Activated CD4-positive, alpha-beta T cell treated with anti-CD3 and anti-CD28 coated beads, Interleukin-2, Interleukin-6, amounts not matched to agents 100 ng/mL and 50 ng/mL, durations not matched to agents 16 hours and 8 hours (primary cell): ENCODE data around the gene SLX9.

ENCODE experiments used
- DNase-seq: peaks from one replicate; pipeline ENCODE4 v3.0.0-alpha.2; 2020

Gene SLX9

DNA sequence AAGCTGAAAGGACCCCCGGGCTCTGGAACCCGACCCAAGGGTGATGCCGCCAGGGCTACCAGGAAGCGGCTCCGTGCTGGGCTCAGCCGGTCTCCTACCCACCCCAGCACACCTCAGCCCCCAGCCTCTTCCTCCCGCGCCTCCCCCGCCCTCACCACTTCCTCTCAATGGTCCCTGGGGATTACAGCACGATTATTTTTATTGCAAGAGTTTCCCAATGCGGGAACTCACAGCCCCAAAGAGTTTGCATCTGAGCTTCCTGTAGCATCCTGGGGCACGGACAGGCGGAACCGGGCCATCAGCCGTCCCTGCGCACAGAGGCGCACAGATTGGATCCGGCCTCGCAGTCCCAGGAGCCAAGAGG lies 8.7 kb upstream of the SLX9 start:
- peak; percentile 60 for DNase-seq

DNA sequence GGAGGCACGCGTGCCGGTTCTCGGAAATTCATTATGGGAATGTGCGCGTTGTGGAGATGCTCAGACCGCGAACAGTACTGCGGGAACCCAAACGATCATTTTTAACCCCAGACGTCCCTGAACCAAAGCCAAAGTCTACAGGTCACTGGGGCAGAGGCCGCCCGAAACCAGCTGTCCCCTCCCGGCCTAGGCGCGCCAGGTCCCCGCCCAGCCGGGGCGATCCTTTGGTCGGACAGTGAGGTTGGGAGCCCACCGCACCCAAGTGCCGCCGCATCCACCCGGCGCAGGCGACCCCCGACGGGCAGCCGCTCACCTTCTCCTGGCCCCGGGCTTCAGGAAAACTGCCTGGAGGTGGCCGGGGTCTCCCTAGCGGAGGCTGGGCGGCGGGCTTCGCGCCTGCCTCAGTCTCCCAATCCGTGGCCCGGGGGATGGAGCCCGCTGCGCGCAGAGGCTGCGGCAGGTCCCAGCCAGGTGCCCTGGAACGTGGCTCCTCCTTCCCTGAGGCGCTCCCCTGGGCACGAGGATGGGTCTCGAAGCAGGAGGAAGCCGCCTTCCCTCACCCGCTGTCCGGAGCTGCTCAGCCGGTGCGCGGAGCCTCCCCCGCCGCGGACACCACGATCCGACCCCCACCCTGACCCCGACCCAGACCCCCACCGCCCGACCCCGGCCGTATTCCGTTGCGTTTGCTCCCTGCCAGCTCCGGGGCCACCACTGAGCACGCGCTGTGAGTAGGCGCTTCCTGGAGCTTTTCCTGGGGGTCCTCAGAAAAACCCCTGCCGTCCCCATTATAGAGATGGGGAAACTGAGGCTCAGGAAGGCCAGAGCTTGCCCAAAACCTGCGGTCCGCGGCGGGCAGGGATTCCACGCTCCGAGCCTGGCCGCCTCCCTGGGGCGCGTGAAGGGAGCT lies 8.1 kb upstream of the SLX9 start:
- DNase-seq, result peak; percentile 18

DNA sequence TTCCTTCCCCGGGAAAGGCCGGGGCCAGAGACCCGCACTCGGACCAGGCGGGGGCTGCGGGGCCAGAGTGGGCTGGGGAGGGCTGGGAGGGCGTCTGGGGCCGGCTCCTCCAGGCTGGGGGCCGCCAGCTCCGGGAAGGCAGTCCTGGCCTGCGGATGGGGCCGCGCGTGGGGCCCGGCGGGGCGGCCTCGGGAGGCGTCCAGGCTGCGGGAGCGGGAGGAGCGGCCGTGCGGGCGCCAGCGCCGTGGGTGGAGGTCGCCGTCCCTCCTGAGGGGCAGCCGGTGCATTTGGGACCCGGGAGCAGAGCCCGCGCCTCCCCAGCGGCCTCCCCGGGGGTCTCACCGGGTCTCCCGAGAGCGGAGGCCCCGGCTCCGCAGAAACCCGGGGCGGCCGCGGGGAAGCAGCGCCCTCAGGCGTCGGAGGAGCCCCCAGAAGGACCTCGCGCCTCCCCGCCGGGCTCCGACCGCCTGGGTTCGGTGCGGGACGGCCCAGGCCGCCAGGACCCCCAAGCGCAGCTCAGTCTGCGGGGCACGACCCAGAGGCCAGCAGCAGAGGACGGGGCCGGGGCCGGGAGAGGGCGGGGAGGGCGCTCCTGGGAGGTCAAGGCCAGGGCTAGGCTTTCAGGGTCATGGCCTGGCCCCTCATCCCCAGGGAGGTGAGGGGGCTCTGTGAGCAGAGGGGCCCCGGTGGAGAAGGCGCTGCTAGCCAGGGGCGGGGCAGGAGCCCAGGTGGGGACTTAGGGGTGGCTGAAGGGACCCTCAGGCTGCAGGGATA lies 7.2 kb upstream of the SLX9 start:
- peak; percentile 69 for DNase-seq

DNA sequence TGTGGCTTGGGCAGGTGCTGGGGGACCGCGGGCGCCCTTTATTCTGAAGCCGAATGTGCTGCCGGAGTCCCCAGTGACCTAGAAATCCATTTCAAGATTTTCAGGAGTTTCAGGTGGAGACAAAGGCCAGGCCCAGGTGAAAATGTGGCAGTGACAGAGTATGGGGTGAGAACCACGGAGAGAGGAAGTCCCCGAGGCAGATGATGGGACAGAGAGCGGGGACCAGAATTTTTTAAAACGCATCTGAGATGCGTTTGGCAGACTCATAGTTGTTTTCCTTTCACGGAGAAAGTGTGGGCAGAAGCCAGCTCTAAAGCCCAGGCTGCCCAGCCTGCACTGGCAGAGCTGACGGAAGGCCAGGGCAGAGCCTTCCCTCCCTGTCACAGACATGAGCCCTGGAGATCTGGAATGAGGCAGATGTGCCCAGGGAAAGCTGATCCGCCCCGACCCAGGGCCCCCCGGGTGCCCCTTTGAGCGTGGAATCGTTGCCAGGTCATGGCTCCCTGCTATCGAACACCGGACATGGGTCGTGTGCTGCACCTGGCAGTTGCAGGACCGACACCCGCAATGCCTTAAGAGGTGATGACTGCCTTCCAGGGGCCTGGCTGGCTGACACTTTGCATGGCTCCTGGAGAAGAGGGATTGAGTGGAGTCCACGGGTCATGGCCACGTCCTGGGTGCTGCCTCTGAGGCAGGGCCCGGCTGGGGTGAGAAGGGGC lies 6.5 kb upstream of the SLX9 start:
- DNase-seq, result no peak

DNA sequence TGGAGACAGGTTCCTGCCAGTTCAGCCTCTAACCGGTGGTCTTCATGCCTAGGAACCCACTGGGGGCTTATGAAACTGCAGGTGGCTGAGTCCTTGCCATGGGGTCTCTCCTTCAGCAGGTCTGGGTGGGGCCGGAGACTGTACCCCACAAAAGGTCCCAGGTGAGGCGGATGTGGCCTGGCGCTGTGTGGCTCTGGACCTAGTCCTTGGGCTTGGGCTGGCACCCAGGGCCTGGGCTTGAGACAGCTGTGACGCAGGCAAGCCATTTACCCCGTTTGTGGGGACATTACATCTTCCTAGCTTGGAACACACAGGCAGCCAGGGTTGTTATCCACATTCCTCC lies 5.9 kb upstream of the SLX9 start:
- DNase-seq, result no peak

DNA sequence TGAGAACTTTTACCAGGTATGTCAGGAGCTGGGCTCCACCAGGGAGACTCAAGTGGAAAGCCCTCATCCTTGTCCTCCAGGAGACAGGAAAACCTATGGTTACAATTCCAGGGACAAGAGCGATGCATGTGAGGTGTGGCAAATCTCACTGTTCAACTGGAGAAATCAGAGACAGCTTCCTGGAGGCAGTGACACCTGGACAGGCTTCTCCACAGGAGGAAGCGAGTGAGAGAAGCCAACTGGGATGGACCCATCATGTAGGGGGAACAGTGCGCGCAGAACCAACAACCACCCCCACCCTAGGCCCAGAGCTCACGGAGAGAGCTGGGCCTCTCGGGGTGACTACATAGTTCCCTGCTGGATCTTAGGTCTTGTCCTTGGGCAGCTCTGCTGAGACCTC lies 5.6 kb upstream of the SLX9 start:
- DNase-seq, result no peak

DNA sequence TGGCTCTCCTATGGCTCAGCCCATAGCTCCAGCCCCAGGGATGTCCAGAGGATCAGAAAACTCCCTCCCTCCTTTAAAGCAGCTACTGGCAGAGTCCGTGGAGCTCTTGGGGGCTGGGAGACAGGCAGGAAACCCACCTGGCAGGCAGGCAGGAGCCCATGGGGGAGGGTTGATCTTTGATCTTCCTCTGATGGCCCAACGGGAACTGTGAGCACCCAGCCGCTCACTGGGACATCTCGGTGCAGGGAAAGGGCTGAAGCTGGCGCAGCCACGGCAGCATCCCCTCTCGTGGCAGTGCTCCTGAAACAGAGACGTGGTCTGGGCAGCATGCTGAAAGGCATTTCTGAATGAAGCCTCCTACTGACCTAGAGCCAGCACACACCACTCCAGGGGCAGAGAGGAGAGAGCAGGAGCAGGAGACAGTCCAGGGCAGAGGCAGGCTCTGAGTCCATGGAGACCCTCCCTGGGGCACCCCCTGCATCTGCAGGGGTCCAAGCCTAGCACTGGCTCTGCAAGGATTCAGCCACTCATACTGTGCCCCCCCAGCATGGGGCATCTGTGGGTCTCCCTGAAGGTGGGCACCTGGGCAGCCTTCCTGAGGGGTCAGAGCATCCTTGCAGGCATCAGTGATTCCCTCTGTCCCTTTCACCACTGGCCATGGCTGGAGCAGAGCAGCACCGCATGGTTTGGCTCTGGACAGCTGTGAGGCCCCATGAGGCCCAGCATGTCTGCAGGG lies 4.9 kb upstream of the SLX9 start:
- no peak for DNase-seq

DNA sequence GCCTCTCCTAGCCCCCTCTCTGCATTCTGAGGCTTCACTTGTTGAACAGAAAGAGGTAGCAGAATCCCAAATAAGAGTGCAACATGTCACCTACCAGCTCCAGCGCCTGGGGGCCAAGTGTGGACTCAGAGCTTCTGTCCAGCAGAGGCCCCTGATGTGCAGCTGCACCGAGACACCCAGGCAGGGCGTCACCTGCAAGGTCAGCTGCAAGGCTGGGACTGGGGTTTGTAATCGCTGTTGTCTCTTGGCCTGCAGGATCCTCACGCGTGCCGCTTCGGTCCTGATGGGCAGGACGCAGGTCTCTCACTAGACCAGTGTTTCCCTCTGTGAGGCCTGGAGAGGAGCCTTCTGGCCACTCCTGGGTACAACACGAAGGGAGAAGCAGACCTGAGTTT lies 4.3 kb upstream of the SLX9 start:
- no peak for DNase-seq

DNA sequence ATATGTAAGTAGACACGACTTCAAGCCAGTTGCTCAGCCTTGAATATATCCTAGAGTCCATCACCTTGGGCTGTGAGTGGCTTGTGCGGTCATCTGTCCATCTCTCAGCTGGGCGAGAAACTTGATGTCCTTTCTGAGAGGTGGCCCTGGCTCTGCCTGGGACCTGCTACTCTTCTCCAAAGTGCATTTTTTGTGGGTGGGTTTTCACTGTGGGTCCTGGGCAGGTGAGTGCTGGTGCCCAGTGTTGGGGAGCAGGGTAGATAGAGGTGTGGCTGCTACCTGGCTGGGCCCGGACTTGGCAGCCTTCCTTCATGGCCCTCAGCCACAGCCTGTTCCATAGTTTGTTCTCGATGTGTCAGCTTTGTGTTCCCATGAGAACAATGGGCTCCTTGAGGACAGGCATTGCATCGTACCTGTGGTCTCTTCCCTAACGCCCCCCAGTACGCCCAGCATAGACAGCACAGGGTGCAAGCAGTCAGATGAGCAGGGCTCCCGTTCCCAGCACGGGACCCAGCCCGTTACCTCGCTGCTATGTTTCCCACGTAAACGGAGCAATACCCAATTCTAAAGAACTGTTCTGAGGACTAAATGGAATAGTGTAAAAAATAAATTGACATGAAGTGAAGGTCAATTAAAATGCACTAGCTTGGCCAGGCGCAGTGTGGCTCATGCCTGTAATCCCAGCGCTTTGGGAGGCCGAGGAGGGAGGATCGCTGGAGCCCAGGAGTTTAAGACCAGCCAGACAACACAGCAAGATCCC lies 877 bp upstream of the SLX9 start:
- DNase-seq, result no peak

DNA sequence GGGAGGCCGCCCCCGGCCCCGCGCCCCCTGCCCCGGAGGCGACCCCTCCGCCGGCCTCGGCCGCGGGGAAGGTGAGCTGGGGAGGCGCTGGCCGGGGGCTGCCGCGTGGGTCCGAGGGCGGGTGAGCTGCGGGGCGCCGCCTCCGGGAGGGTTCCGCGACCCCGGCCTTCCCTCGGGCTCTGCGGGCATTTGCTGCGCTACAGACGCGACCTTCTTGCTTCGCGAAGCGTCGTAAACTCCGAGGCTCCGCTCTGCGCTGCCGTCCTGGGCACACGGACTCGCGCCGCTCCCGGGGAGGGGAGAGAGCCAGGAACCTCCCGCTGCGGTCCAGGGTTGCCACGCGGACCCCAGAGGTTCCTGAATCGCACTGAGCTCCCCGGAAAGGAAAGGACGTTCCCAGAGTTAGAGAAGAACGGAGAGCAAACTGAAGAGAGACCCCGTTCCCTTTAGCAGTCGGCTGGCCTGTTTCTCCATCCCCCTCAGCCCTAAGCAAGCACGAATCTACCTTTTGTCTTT lies 345 bp downstream of the SLX9 start:
- no peak for DNase-seq

DNA sequence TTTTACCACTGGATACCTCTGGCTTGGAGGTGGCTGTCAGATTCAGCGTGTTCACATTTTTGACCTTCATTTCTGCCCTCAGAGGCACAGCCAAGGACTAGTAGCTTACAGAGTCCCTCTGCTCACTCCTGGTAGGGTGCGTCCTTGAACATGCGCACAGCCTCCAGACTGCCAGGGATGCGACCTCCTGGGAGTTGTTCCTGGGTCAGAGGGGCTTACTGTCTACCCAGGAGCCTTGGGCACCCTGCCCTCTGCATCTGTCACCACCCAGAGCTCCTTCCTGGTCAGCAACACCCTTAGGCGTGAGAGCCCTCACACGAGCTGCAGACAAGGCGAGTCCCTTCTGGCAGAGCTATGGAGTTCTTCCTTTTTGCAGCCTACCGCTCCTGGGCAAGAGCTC lies 1.7 kb downstream of the SLX9 start:
- no peak for DNase-seq

DNA sequence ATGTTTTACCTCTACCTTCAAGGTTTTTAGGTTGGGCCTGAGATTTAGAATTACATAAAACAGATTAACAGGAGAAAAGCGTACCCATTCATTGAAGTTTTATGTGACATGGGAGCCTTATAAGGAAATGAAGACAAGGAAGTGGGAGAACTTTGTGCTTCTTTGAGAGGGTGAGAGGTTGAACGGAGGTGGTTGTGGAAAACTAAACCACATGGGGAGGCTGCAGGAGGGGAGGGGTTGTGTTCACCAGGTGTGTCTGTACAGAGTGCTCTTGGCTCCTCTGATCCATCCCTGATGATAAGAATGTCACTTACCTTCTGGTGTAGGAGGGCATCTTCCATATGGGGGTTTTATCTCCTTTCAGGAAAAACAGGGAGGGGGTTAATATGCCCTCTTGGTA lies 2.7 kb downstream of the SLX9 start:
- no peak for DNase-seq

DNA sequence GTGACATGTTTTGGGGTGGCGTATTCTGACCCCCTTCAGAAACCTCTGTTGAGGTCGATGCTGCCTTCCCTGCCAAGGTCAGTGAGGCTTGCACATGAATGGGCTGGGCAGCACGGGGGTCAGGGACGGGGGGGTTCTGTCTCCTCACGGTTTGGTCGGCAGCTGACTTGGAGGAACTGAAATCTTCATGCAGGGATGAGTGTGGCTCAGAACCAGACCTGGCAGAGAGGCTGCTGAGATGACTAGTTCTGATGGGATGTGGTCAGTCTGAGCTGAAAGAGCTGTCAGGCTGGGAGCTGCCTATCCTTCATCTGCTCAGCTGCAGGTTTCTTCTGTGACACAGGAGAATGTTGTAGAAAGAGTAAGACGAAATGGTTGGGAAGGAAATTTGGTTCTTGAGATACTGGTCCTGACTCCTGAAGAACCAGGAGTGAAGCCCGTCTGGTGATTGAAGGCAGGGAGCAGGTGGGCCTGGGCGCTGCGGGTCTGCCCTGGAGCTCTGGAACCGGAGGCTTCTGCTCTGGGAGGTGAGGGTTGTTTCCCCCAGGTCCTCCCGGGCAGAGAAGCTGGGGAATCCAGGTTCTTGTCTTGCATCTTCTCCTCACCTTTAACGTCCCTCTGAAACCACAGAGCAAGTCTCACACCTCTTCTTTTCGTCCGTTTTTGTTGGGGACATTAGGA lies 3.3 kb downstream of the SLX9 start:
- no peak for DNase-seq

DNA sequence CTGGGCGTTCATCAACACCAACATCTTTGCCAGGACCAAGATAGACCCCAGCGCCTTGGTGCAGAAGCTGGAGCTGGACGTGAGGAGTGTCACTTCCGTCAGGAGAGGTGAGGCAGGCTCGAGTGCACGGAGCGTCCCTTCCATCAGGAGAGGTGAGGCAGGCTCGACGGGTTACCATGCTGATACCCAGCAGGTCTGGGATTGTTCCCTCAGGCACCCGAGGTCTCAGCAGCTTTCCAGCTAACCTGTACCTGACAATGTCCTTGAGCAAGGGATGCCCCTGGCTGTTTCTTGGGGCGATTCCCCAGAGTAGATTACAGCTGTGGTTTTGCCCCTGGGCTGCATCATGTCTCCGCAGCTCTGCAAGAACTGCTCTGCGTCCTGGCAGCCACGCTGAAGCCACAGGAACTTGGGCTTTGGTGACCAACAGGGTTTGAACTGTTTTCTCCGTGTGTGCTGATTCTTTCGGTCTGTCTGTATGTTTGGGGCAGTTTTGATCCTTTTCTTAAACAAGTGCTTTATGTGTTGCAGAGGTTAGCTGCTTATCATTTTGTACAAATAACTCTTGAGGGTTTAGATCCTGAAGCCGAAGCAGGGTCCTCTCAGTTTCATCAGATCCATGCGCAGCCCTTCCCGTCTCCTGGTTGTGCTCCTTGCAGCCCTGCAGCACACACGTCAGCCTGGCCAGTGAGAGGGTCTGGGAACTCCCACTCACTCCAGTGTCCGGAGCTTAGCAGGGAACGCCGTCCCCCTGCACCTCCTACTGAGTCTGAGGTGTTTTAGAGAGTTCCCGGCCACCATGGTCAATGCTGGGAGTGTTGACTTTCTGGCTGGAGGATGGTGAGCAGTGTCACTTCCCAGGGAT lies 4.1 kb downstream of the SLX9 start:
- no peak for DNase-seq

DNA sequence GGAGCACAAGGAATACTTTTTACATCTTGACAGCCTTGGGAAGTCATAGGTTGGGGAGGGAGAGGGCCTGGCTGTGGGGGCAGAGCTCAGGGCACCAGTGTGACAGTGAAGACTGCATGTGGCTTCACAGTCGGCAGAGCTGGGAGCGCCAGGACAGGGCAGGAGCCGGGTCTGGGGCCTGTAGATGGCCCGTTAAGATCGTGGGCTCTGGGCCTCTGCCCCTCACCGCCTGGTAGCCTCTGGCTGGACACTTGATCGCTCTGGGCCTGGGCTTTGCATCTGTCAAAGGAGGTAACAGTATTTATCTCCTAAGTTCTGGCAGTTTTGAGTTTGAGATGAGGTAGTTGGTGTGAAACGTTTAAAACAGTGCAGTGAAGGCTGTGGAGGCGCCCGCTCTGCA lies 4.8 kb downstream of the SLX9 start:
- no peak for DNase-seq

DNA sequence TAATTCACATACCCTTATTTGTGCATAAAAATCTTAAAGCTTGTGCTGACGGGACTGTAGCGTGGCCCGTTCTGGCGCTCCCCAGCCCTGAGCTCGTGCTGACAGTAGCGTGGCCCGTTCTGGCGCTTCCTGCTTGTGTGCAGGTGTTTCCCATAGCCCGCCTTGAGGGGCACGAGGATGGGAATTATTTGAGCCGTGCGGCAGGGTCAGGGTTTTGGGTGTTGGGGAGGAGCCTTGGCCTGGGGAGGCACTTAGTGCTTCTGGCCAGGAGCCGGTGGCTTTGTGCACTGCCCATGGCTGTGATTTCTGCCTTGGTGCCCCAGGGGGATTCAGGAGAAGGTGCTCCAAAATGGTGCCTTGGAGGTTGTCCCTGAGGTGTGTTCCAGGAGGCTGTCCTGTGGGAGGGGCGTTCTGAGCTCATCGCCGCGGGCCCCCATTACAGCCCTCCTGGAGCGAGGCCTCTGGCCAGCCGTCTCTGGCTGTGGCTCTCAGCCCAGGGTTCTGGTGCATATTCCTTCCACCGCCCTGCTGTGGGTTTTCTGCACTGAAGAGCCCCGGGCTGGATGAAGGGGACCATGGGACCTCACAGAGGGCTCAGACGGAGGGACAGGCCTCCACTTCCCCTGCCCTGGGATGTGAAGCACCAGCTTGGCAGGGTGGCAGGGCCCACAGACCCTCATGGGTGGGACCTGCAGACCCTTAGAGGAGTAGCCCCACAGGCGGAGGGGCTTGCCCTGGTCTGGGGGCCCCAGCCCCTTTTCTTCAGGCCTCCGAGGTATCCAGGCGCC lies 6.6 kb downstream of the SLX9 start:
- no peak for DNase-seq

DNA sequence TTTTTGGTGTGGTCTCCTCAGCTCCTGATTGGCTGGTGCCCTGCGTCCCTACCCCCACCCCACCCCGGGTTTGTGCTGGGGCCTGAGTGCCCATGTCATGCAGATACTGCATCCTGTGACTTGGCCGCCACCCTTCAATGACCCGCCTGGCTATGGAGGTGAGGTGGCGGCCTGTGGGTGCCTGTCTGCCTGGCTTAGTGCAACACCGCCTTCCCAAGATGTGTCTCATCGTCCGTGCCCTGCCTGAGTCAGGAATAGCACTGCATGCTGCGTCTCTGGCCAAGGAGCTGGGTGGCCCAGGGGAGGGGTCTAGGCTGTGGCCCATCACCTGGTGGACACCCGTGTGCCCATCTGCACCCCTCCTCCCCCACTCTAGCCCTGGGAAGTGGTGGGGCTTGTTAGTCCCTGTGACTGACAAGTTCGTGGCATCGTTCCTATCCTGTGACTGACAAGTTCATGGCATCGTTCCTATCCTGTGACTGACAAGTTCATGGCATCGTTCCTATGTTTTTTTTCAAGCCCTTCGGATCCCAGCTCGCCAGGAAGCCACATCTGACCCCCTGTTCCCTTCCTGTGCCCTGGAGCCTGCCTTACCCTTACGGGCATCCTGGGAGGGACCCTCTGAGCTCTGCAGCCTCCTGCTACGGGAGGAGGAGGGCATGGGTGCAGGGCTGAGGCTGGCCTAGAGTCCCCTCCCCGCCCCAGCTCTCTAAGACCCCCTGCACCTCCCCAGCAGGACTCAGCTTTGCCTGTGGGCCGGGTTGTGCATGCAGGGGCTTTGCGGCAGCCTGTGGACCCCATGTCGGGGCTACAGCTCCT lies 7.5 kb downstream of the SLX9 start:
- no peak for DNase-seq

DNA sequence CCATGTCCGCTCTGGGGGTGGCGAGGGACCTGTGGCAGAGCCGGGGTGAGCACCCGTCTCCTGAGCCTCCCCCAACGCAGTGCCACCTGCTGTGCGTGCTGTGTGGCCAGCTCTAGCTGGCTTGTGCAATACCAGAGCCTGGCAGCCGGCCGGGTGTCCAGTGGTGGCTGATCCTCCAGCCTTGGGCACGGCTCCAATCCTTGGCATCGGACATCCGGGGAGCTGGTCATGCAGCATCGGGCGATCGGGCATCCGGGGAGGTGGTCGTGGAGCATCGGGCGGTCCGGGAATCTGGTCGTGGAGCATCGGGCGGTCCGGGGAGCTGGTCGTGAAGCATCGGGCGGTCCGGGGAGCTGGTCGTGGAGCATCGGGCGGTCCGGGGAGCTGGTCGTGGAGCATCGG lies 8.1 kb downstream of the SLX9 start:
- no peak for DNase-seq
